GM19035 (cell line): ENCODE results near the gene TRANK1.
"Not testable (repeated sequence)": the region's sequence is repeated elsewhere in the genome, so short reads cannot be mapped to it uniquely, and the experiment has no call there.

ENCODE experiments used
- ATAC-seq: cut with Tn5 transposase; IDR thresholded peaks from one replicate; pipeline ENCODE4 v1.9.1; 2021; ENCODE audit not compliant: unreplicated experiment

The TRANK1 gene

GRCh38 chr3:36957862-36958686 lies 13.2 kb upstream of the TRANK1 start:
- ATAC-seq: no peak

GRCh38 chr3:36957063-36957462 lies 12.2 kb upstream of the TRANK1 start:
- ATAC-seq: no peak

DNA sequence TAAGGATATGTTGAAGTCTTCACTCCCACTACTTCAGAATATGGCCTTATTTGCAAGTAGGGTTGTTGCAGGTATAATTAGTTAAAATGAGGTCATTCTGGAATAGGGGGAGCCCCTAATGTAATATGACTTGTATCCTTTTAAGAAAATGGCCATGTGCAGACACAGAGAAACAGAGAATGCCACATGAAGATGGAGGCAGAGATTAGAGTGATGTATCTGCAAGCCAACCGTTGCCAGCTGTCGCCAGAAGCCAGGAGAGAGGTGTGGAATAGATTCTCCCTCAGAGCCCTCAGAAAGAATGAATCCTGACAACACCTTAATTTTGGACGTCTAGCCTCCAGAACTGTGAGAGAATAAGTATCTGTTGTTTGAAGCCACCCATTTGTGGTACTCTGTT lies 11.3 kb upstream of the TRANK1 start:
- ATAC-seq: no peak

DNA sequence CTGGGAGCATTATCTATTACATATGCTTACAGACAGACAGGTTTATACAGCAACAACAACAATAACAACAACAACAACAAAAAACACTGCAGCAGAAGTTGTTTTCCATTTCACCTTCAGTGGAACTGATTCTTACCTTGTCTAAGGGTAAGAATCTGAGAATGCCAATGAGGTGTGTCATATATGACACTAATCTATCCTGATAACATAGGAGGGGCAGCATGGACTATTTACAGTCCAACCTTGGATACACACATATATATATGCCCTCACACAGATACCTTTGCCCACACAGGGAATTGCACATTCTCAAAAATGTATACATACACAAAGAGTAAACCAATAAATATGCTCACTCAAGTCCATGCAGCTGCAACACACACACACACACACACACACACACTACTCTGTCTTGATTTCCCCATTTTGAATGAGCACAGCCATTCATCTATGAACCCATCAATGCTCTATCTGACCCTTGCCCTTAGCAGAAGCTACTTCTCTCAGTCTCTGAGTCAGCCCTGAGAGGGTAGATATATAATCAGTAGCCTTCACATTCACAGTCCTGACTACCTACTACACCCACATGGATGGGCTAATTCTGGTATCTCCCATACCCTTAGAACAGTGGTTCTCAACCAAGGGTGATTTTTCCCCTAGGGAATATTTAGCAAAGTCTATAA lies 9.7 kb upstream of the TRANK1 start:
- ATAC-seq: no peak

- ATAC-seq: not testable (repeated sequence)
These were observed 3.0 kb upstream of the TRANK1 start for GRCh38 chr3:36947814-36948213.

DNA sequence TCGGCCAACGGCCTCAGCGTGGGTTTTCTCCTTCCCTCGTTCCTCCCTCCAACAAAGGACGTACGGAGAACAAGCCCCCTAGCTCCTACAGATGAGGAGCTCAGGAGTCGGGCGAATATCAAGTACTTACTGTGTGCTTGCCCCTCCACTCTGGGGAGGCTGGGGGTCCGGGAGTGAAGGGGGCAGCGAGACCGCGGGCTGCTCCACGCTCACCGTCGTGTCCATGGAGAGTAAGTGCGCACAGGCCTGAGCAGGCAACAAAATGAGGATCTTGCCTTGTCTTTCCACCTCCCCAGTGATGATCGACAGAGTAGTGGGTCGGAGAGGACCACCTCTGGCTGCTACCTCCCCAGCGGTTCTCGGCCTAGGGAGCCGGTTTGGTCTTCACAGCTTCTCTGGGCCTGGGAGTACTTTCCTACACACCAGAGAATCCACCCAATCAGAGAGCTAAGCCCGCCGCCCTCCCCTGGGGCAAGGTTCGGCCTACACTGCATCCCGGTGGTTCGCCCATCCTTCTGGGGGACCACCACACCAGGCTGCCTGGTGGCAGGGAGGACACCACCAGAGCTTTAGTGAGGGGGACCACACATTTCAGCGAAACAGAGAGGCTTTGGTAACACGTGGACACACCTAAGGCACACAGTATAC lies 603 bp upstream of the TRANK1 start:
- ATAC-seq: no peak

DNA sequence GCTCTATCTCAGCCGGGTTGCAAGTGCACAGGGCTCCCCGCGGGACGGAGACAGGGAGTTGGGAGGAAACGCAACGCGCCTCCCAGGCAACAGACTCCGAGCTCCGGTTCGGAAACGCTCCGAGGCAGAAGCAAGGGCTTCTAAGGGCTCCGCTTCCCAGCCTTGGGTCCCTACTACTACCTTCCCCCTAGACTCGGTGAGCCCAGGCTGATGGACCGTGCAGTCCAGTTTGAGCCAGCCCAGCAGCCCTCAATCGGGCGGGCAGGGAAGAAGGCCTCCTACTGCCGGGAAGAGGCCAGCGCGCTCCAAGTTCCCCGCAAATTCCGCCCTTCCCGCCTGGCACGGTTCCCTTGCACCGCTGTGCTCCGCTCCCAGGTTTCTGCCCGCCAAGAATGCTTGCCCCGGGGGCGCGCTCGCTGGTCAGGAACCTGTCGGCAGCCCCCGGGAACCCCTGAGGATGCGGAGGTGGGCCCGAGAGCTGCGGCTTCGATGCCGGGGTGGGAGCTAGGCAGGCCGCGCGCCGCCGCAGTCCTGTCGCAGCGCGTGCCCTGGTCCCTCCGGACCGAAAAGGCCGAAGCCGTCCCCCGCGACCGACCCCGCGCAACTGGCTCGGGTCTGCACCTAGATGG lies 728 bp downstream of the TRANK1 start:
- peak; percentile 57 for ATAC-seq

- no peak for ATAC-seq
These were observed 1.3 kb downstream of the TRANK1 start for GRCh38 chr3:36943601-36944000.

DNA sequence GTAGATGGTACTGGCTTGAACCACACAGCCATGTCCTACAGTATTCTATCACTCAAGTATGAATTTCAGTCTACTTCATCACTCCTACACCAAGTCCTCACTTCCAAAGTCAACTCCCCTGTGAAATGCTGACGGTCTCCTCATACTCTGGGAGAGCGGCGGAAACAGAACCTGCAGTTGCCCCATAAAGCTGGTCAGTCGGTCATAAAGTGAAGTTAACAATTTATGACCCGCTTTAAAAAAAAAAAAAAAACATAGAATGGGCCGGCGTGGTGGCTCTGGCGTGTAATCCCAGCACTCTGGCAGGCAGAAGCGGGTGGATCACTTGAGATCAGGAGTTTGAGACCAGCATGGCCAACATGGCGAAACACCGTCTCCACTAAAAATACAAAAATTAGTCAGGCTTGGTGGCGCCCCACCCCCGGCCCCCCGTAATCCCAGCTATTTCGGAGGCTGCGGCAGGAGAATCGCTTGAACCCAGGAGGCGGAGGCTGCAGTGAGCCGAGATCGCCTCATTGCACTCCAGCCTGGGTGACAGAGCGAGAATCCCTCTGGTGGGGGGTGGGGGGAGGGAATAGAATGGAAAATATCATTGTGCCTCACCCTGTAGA lies 2.1 kb downstream of the TRANK1 start:
- no peak for ATAC-seq

GRCh38 chr3:36941658-36942057 lies 3.2 kb downstream of the TRANK1 start:
- ATAC-seq: no peak

DNA sequence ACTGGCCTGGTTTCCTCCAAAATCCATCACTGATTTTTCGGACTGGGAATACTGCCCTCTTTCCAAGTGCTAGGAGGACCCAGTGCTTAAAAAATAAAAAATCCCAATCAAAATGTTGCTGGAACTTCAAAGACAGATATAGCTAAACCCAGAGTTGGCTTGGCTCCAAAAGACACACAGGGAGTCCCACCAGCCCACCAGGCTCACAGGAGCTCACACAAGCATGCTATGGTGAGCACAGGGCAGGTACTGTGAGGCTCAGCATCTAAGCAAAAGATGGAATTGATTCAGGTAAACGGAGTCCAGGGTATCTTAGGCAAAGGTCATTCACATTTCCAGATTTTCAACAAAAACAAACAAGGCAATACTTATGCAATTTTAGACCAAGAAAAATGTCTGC lies 3.7 kb downstream of the TRANK1 start:
- ATAC-seq: no peak

GRCh38 chr3:36937492-36937891 lies 7.4 kb downstream of the TRANK1 start:
- ATAC-seq: no peak

- ATAC-seq: no peak
These were observed 11.1 kb downstream of the TRANK1 start for GRCh38 chr3:36933540-36934296.

GRCh38 chr3:36931424-36931823 lies 13.4 kb downstream of the TRANK1 start:
- not testable (repeated sequence) for ATAC-seq

DNA sequence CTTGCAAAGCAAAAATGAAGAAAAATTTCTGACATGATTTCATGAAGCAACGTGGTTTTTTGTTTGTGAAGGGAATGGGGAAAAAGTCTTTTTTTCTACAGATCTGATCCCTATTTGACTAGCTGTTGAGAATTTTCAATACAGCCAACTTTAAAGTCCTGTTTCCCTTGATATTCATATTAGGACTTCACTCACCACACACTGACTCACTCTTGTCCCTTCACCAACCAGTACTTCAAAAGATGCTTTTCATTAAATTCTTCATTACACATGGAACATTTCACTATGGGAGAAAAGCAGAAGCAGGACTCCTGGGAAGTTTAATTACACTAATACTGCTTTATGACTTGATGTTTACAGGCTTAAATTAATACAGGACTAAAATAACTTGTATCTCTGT lies 16.6 kb downstream of the TRANK1 start:
- ATAC-seq: no peak

GRCh38 chr3:36926292-36926897 lies 18.5 kb downstream of the TRANK1 start:
- no peak for ATAC-seq

- no peak for ATAC-seq
These were observed 19.9 kb downstream of the TRANK1 start for GRCh38 chr3:36924744-36925521.

GRCh38 chr3:36923981-36924743 lies 20.7 kb downstream of the TRANK1 start:
- ATAC-seq: no peak
